Tibial nerve (tissue), 4 donors: ENCODE results near the gene RPUSD1.

Experiments used
- EP300 ChIP-seq, 2 donors: sonication (generic); formaldehyde crosslinking; IDR thresholded peaks; one replicate each; pipeline ENCODE4 v1.6.1; 2017; ENCODE audit warnings: antibody characterized with exemption in 2 of 2, mild to moderate bottlenecking in 1 of 2
- POLR2A ChIP-seq, 2 donors: fragments of 450-650 bp; IDR thresholded peaks; one replicate each; pipeline ENCODE4 v1.6.1; 2017; ENCODE audit warnings: antibody characterized with exemption in 2 of 2, mild to moderate bottlenecking in 2 of 2, moderate library complexity in 2 of 2
- TF ChIP-seq, protein P1 (sequence below), 5 experiments: fragments of 200-600 bp in 3 of 5; fragments of 450-650 bp in 2 of 5; sonication (generic) in 3 of 5; IDR thresholded peaks; one replicate each; pipeline ENCODE4 v1.5.1; 2016 to 2019; ENCODE audit warnings: antibody characterized with exemption in 5 of 5, mild to moderate bottlenecking in 3 of 5, moderate library complexity in 2 of 5

DNA sequence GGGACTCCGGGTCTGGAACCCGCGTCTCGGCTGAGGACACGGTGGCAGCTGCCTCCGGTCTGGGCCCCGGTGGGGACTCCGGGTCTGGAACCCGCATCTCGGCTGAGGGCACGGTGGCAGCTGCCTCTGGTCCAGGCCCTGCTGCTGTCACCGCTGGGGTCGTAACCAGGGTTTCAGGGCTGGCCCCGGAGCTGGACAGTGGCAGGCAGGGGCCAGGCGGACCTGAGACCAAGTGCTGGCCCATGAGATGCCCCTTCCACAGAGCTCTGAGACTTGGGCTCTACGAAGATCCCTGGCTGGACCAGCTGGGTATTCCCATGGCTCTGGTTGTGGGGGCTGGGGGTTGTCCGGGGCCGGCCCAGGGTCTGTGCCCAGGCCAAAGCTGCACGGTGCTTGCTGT is 3.8 kb downstream of the RPUSD1 start:
- no peak for TF ChIP-seq POLR2A (IDR thresholded peaks at IDR 0.05)
- TF ChIP-seq, protein P1, sequence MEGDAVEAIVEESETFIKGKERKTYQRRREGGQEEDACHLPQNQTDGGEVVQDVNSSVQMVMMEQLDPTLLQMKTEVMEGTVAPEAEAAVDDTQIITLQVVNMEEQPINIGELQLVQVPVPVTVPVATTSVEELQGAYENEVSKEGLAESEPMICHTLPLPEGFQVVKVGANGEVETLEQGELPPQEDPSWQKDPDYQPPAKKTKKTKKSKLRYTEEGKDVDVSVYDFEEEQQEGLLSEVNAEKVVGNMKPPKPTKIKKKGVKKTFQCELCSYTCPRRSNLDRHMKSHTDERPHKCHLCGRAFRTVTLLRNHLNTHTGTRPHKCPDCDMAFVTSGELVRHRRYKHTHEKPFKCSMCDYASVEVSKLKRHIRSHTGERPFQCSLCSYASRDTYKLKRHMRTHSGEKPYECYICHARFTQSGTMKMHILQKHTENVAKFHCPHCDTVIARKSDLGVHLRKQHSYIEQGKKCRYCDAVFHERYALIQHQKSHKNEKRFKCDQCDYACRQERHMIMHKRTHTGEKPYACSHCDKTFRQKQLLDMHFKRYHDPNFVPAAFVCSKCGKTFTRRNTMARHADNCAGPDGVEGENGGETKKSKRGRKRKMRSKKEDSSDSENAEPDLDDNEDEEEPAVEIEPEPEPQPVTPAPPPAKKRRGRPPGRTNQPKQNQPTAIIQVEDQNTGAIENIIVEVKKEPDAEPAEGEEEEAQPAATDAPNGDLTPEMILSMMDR (IDR thresholded peaks at IDR 0.05) = no peak
- TF ChIP-seq EP300 (IDR thresholded peaks at IDR 0.05) = no peak
